HCT116 (cell line): ENCODE measurements around the gene ACAP2. TPM values are rescaled to one million over a fixed set of nuclear protein-coding genes. Genes with fewer than 3 reads are reported as not detected.

Experiments
- ATAC-seq: fragments of 200-7000 bp; cut with Tn5 transposase; 2 replicates; pipeline ENCODE4 v1.9.1; 2020; ENCODE audit warnings: mild to moderate bottlenecking, moderate library complexity
- BruUV-seq: library from RNA; stranded (reverse); fragments of 400-500 nt; replicated peaks from 2 replicates; lab custom pipeline; 2021; lab: Mats Ljungman, UMichigan
- CTCF ChIA-PET: fragments of 300-600 bp; sonication (Branson Sonifier 250); formaldehyde crosslinking; loops from one replicate; lab custom pipeline; 2021; ENCODE audit warnings: antibody characterized with exemption; lab: Charles Lee
- POLR2A ChIA-PET: fragments of 300-600, 350-600 bp; sonication (Branson Sonifier 250); formaldehyde crosslinking; loops from one replicate; lab custom pipeline; 2021; ENCODE audit warnings: antibody characterized with exemption; lab: Charles Lee
- RAD21 ChIA-PET, 2 experiments: fragments of 300-600 bp; sonication (Branson Sonifier 250); formaldehyde crosslinking; loops; one replicate each; lab custom pipeline; 2023; ENCODE audit warnings: low total read pairs in 2 of 2; ENCODE audit not compliant: uncharacterized antibody in 2 of 2, unreplicated experiment in 2 of 2, low non-redundant PET in 1 of 2; lab: Charles Lee
- DNase-seq: peaks from one replicate; pipeline ENCODE4 v3.0.0-alpha.2; 2010; ENCODE audit warnings: low read depth, low spot score
- H2AFZ ChIP-seq: fragments of 200-600 bp; shearing (Covaris generic), sonication (generic); 2 replicates; pipeline ENCODE4 v1.6.1; 2017; ENCODE audit warnings: low read depth, mixed run types, mixed read lengths, antibody characterized with exemption, low read length; ENCODE audit not compliant: poor library complexity, severe bottlenecking
- H3K27ac ChIP-seq: 2 replicates; pipeline ENCODE4 v1.5.1; 2012; ENCODE audit warnings: low read depth, low read length
- H3K27me3 ChIP-seq: fragments of 200-600 bp; sonication (generic); 2 replicates; pipeline ENCODE4 v1.6.1; 2016; ENCODE audit warnings: mixed run types, low read length, mixed read lengths; ENCODE audit not compliant: insufficient read depth
- H3K36me3 ChIP-seq, 2 experiments: fragments of 200-500 bp in 1 of 2; fragments of 200-600 bp in 1 of 2; sonication (Bioruptor generic) in 1 of 2; sonication (generic) in 1 of 2; 2 replicates each; pipeline versions ENCODE4 v1.5.1 to v1.6.1; 2014 to 2016; ENCODE audit warnings: low read length in 2 of 2, inconsistent platforms in 1 of 2, mixed read lengths in 1 of 2, mixed run types in 1 of 2; ENCODE audit not compliant: insufficient read depth in 2 of 2, control insufficient read depth in 1 of 2
- H3K4me1 ChIP-seq, 2 experiments: fragments of 200-600 bp in 1 of 2; sonication (generic) in 1 of 2; 2 replicates each; pipeline versions ENCODE4 v1.5.1 to v1.6.1; 2012 to 2017; ENCODE audit warnings: low read length in 2 of 2, inconsistent platforms in 1 of 2, mild to moderate bottlenecking in 1 of 2, mixed read lengths in 1 of 2, mixed run types in 1 of 2, moderate library complexity in 1 of 2; ENCODE audit not compliant: insufficient read depth in 2 of 2, control insufficient read depth in 1 of 2
- H3K4me2 ChIP-seq: fragments of 200-600 bp; sonication (generic); 2 replicates; pipeline ENCODE4 v1.6.1; 2017; ENCODE audit warnings: mixed run types, low read length, mixed read lengths
- H3K4me3 ChIP-seq, 2 experiments: fragments of 200-600 bp in 1 of 2; sonication (generic) in 1 of 2; replicated peaks in 1 of 2; 2 replicates each; pipeline ENCODE4 v1.5.1; 2011 to 2016; ENCODE audit warnings: low read length in 2 of 2, control low read depth in 1 of 2, low read depth in 1 of 2, mild to moderate bottlenecking in 1 of 2, mixed read lengths in 1 of 2, mixed run types in 1 of 2
- H3K79me2 ChIP-seq: fragments of 200-600 bp; sonication (generic); 2 replicates; pipeline ENCODE4 v1.6.1; 2017; ENCODE audit warnings: mild to moderate bottlenecking, mixed run types, low read length, moderate library complexity, mixed read lengths; ENCODE audit not compliant: insufficient read depth
- H3K9ac ChIP-seq: fragments of 200-600 bp; sonication (generic); 2 replicates; pipeline ENCODE4 v1.6.1; 2016; ENCODE audit warnings: low read length, mixed read lengths
- H3K9me2 ChIP-seq: fragments of 200-600 bp; sonication (generic), shearing (Covaris generic); 2 replicates; pipeline ENCODE4 v1.6.1; 2017; ENCODE audit warnings: mixed run types, mild to moderate bottlenecking, moderate library complexity; ENCODE audit not compliant: insufficient read depth
- H3K9me3 ChIP-seq, 2 experiments: fragments of 200-500 bp in 1 of 2; fragments of 200-600 bp in 1 of 2; sonication (Bioruptor generic) in 1 of 2; sonication (generic) in 1 of 2; 2 replicates each; pipeline ENCODE4 v1.6.1; 2014 to 2017; ENCODE audit warnings: low read length in 2 of 2, mixed read lengths in 2 of 2, inconsistent platforms in 1 of 2, low read depth in 1 of 2, mild to moderate bottlenecking in 1 of 2, mixed run types in 1 of 2, moderate library complexity in 1 of 2; ENCODE audit not compliant: control insufficient read depth in 1 of 2, insufficient read depth in 1 of 2
- H4K20me1 ChIP-seq: fragments of 200-600 bp; sonication (generic), shearing (Covaris generic); 2 replicates; pipeline ENCODE4 v1.6.1; 2017; ENCODE audit warnings: mixed run types, mild to moderate bottlenecking, moderate library complexity; ENCODE audit not compliant: insufficient read depth
- CBX3 ChIP-seq: IDR thresholded peaks from 2 replicates; pipeline ENCODE4 v1.6.1; 2012; ENCODE audit warnings: low read depth
- CEBPB ChIP-seq: IDR thresholded peaks from 2 replicates; pipeline ENCODE4 v1.6.1; 2012; ENCODE audit warnings: low read depth
- EGR1 ChIP-seq: IDR thresholded peaks from 2 replicates; pipeline ENCODE4 v1.6.1; 2012; ENCODE audit warnings: low read depth
- ELF1 ChIP-seq: IDR thresholded peaks from 2 replicates; pipeline ENCODE4 v1.6.1; 2012; ENCODE audit warnings: low read depth, borderline replicate concordance
- EZH2 ChIP-seq: fragments of 200-600 bp; sonication (generic); IDR thresholded peaks from 2 replicates; pipeline ENCODE4 v1.6.1; 2017; ENCODE audit warnings: antibody characterized with exemption, mixed run types
- EZH2phosphoT487 ChIP-seq: fragments of 200-600 bp; IDR thresholded peaks from 2 replicates; pipeline ENCODE4 v1.6.1; 2018; ENCODE audit warnings: antibody characterized with exemption, borderline replicate concordance
- FOSL1 ChIP-seq: IDR thresholded peaks from 2 replicates; pipeline ENCODE4 v1.6.1; 2012; ENCODE audit warnings: low read depth
- RAD21 ChIP-seq: IDR thresholded peaks from 2 replicates; pipeline ENCODE4 v1.6.1; 2012; ENCODE audit warnings: low read depth, mild to moderate bottlenecking
- SP1 ChIP-seq: IDR thresholded peaks from 2 replicates; pipeline ENCODE4 v1.6.1; 2012; ENCODE audit warnings: low read depth
- SRF ChIP-seq: IDR thresholded peaks from 2 replicates; pipeline ENCODE4 v1.6.1; 2012; ENCODE audit warnings: low read depth
- YY1 ChIP-seq: IDR thresholded peaks from 2 replicates; pipeline ENCODE4 v1.6.1; 2011; ENCODE audit warnings: low read length, low read depth, moderate library complexity, mild to moderate bottlenecking; ENCODE audit not compliant: insufficient replicate concordance; ENCODE audit errors: extremely low read depth
- ZFX ChIP-seq: fragments of 450-650 bp; IDR thresholded peaks from 2 replicates; pipeline ENCODE4 v1.6.1; 2017
- ZNF274 ChIP-seq: fragments of 200-500 bp; sonication (Bioruptor generic); IDR thresholded peaks from 2 replicates; pipeline ENCODE4 v1.6.1; 2014; ENCODE audit warnings: mild to moderate bottlenecking, low read depth, low read length, inconsistent platforms
- intact Hi-C: fragments of 100-400 bp; cut with micrococcal nuclease; formaldehyde crosslinking; loops from 2 replicates; pipeline ENCODE4 v1.10.0; 2022
- total RNA-seq: library from RNA; stranded (reverse); gene quantifications from one replicate; pipeline ENCODE4 v1.2.1, GENCODE V29; 2021; ENCODE audit not compliant: unreplicated experiment
- TF ChIP-seq, protein P1 (sequence below): IDR thresholded peaks from 2 replicates; pipeline ENCODE4 v1.6.1; 2012
- TF ChIP-seq, protein P2 (sequence below), 3 experiments: fragments of 200-600 bp in 1 of 3; sonication (generic) in 1 of 3; IDR thresholded peaks in 2 of 3; conservative IDR thresholded peaks in 1 of 3; 2 replicates each; pipeline ENCODE4 v1.5.1; 2012 to 2017; ENCODE audit warnings: low read depth in 2 of 3, low read length in 2 of 3, antibody characterized with exemption in 1 of 3, borderline replicate concordance in 1 of 3, control low read depth in 1 of 3, mild to moderate bottlenecking in 1 of 3, mixed read lengths in 1 of 3, mixed run types in 1 of 3, moderate library complexity in 1 of 3; ENCODE audit not compliant: insufficient read depth in 1 of 3
- TF ChIP-seq, protein P3 (sequence below): IDR thresholded peaks from 2 replicates; pipeline ENCODE4 v1.6.1; 2012
- TF ChIP-seq, protein P4 (sequence below): IDR thresholded peaks from 2 replicates; pipeline ENCODE4 v1.6.1; 2011; ENCODE audit warnings: mild to moderate bottlenecking, low read length, moderate library complexity; ENCODE audit not compliant: insufficient replicate concordance; ENCODE audit errors: extremely low read depth
- TF ChIP-seq, protein P5 (sequence below): IDR thresholded peaks from 2 replicates; pipeline ENCODE4 v1.6.1; 2012; ENCODE audit warnings: low read depth

The ACAP2 gene
- total RNA-seq, 1 experiment from 2014 or later = 43.0 TPM

GRCh38 chr3:195403244-195403643, 39.6 kb downstream of the ACAP2 start:
- ChIA-PET RAD21 (no interaction called here), POLR2A (no interaction called here), CTCF (no interaction called here)
- H3K27ac ChIP-seq = no peak overlapping the region
- no peak overlapping the region for H2AFZ ChIP-seq
- no peaks in the 10 kb centered on the region for H4K20me1 ChIP-seq
- H3K9me3 ChIP-seq = no peaks in the 10 kb centered on the region
- no TSS peak for BruUV-seq
- H3K36me3 ChIP-seq = no peaks in the 10 kb centered on the region
- H3K4me3 ChIP-seq = no peak overlapping the region
- DNase-seq (no peak), ATAC-seq (no peak)
- intact Hi-C loops = no loop called here
- no peak overlapping the region for H3K9ac ChIP-seq
- TF ChIP-seq ELF1 (no peak), FOSL1 (no peak), EGR1 (no peak), CEBPB (no peak), EZH2 (no peak), SP1 (no peak), ZFX (no peak), EZH2phosphoT487 (no peak), CBX3 (no peak), YY1 (no peak), RAD21 (no peak), SRF (no peak), ZNF274 (no peak)
- TF ChIP-seq, protein P1, sequence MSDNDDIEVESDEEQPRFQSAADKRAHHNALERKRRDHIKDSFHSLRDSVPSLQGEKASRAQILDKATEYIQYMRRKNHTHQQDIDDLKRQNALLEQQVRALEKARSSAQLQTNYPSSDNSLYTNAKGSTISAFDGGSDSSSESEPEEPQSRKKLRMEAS = no peak
- TF ChIP-seq, protein P2, sequence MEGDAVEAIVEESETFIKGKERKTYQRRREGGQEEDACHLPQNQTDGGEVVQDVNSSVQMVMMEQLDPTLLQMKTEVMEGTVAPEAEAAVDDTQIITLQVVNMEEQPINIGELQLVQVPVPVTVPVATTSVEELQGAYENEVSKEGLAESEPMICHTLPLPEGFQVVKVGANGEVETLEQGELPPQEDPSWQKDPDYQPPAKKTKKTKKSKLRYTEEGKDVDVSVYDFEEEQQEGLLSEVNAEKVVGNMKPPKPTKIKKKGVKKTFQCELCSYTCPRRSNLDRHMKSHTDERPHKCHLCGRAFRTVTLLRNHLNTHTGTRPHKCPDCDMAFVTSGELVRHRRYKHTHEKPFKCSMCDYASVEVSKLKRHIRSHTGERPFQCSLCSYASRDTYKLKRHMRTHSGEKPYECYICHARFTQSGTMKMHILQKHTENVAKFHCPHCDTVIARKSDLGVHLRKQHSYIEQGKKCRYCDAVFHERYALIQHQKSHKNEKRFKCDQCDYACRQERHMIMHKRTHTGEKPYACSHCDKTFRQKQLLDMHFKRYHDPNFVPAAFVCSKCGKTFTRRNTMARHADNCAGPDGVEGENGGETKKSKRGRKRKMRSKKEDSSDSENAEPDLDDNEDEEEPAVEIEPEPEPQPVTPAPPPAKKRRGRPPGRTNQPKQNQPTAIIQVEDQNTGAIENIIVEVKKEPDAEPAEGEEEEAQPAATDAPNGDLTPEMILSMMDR (IDR thresholded peaks at IDR 0.05 in 2 of 3, conservative IDR thresholded peaks at IDR 0.05 in 1 of 3; ENCODE audit: borderline replicate concordance in 1 of 3, insufficient read depth in 1 of 3, low read depth in 2 of 3, low read length in 2 of 3) = no peak
- TF ChIP-seq, protein P3, sequence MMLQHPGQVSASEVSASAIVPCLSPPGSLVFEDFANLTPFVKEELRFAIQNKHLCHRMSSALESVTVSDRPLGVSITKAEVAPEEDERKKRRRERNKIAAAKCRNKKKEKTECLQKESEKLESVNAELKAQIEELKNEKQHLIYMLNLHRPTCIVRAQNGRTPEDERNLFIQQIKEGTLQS = no peak
- TF ChIP-seq, protein P4, sequence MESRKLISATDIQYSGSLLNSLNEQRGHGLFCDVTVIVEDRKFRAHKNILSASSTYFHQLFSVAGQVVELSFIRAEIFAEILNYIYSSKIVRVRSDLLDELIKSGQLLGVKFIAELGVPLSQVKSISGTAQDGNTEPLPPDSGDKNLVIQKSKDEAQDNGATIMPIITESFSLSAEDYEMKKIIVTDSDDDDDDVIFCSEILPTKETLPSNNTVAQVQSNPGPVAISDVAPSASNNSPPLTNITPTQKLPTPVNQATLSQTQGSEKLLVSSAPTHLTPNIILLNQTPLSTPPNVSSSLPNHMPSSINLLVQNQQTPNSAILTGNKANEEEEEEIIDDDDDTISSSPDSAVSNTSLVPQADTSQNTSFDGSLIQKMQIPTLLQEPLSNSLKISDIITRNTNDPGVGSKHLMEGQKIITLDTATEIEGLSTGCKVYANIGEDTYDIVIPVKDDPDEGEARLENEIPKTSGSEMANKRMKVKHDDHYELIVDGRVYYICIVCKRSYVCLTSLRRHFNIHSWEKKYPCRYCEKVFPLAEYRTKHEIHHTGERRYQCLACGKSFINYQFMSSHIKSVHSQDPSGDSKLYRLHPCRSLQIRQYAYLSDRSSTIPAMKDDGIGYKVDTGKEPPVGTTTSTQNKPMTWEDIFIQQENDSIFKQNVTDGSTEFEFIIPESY = no peak
- TF ChIP-seq, protein P5, sequence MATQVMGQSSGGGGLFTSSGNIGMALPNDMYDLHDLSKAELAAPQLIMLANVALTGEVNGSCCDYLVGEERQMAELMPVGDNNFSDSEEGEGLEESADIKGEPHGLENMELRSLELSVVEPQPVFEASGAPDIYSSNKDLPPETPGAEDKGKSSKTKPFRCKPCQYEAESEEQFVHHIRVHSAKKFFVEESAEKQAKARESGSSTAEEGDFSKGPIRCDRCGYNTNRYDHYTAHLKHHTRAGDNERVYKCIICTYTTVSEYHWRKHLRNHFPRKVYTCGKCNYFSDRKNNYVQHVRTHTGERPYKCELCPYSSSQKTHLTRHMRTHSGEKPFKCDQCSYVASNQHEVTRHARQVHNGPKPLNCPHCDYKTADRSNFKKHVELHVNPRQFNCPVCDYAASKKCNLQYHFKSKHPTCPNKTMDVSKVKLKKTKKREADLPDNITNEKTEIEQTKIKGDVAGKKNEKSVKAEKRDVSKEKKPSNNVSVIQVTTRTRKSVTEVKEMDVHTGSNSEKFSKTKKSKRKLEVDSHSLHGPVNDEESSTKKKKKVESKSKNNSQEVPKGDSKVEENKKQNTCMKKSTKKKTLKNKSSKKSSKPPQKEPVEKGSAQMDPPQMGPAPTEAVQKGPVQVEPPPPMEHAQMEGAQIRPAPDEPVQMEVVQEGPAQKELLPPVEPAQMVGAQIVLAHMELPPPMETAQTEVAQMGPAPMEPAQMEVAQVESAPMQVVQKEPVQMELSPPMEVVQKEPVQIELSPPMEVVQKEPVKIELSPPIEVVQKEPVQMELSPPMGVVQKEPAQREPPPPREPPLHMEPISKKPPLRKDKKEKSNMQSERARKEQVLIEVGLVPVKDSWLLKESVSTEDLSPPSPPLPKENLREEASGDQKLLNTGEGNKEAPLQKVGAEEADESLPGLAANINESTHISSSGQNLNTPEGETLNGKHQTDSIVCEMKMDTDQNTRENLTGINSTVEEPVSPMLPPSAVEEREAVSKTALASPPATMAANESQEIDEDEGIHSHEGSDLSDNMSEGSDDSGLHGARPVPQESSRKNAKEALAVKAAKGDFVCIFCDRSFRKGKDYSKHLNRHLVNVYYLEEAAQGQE = no peak
- no peak overlapping the region for H3K4me2 ChIP-seq
- H3K79me2 ChIP-seq = peaks cover 60% of the 10 kb centered on the region
- H3K4me1 ChIP-seq = no peaks in the 10 kb centered on the region
- H3K9me2 ChIP-seq = no peaks in the 10 kb centered on the region
- H3K27me3 ChIP-seq = no peaks in the 10 kb centered on the region
